Bone marrow (tissue), 2 donors: ENCODE measurements around the gene ANKRD49.
"Not testable (repeated sequence)": the region's sequence is repeated elsewhere in the genome, so short reads cannot be mapped to it uniquely, and the experiment has no call there.

ENCODE experiments used
- DNase-seq, 2 donors: peaks; one replicate each; lab custom pipeline; 2025; lab: John Stamatoyannopoulos, UW

ANKRD49 gene

GRCh38 chr11:94493281-94494125 lies at the start of gene ANKRD49, which contains the start of gene MRE11:
ANKRD49 (plus strand) TSS chr11:94493984; CDS start chr11:94496694, 2,710 bp downstream.
MRE11 (minus strand) TSS chr11:94493844; CDS start chr11:94492801, 1,043 bp downstream.
- DNase-seq: peak; percentile 84 to 94

DNA sequence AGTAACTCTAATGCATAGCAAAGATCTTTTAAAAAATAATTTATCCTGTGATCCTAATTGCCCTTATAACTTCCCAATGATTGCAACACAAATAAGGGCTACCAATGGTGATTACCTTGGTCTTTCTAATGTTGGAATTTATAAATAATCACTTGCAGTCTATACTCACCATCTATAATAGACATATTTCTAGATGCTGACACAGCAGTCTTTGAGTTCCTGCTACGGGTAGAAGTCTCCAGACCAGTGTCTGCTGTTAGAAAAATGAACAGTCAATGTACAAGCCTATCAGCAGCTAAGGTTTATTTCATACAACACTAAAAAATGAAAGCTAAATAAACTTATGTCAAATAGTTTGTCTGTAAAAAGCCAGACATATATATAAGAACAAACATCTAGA lies 48.1 kb upstream of the ANKRD49 start:
- no peak for DNase-seq

DNA sequence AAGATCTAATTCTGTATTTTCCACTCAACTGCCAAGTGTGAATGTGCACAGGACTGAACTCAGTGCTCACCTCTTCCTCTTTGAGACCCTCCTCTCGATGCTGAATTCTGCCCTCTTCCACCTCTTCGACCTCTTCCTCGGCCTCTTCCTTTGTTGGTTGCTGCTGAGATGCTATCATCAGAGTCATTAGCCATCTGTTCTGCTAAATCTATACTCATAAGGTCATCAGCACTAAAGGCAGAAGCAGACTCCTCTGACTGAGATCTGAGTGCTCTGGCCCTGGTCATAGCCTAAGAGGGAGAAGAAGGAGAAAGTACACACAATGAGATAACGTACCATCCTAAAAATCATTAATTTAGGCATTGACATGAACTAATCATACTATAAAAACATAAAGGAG lies 46.6 kb upstream of the ANKRD49 start:
- no peak for DNase-seq

- no peak for DNase-seq
Observed at GRCh38 chr11:94449029-94449428, 44.8 kb upstream of the ANKRD49 start.

DNA sequence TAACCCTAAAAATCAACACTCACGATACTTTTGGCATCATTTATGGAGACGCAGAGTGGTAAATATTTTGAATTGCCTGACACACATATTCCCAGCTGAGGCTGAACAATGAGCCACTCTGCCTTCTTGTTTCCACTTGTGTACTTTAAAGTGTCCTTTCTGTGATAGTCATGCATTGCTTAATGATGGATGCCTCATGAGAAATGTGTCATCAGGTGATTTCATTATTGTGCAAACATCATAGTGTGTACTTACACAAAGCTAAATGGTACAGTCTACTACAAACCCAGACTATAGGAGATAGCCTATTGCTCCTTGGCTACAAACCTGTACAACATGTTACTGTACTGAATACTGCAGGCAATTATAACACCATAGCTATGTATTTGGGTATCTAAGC lies 44.3 kb upstream of the ANKRD49 start:
- DNase-seq: no peak

DNA sequence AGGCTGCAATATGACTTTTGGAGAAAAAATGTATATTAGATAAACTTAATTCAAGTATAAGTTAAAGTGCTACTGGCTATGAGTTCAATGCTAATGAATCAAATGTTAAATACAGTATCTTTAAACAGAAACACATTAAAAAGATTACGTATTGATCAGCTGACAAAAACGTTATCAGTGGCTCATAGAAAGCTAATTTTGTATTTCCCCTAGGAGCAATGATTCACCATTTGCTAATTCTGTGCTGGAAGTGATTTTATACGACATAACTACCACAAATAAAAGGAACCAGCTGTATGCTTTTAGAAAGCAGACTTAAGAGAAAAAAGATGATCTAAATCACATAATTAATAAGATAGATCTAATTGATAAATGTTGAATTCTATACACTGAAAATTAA lies 43.7 kb upstream of the ANKRD49 start:
- no peak for DNase-seq

GRCh38 chr11:94452988-94453387 lies 40.8 kb upstream of the ANKRD49 start:
- DNase-seq: no peak

GRCh38 chr11:94454301-94454700 lies 39.5 kb upstream of the ANKRD49 start:
- DNase-seq: no peak

- no peak for DNase-seq
Observed at GRCh38 chr11:94455861-94456260, 37.9 kb upstream of the ANKRD49 start.

DNA sequence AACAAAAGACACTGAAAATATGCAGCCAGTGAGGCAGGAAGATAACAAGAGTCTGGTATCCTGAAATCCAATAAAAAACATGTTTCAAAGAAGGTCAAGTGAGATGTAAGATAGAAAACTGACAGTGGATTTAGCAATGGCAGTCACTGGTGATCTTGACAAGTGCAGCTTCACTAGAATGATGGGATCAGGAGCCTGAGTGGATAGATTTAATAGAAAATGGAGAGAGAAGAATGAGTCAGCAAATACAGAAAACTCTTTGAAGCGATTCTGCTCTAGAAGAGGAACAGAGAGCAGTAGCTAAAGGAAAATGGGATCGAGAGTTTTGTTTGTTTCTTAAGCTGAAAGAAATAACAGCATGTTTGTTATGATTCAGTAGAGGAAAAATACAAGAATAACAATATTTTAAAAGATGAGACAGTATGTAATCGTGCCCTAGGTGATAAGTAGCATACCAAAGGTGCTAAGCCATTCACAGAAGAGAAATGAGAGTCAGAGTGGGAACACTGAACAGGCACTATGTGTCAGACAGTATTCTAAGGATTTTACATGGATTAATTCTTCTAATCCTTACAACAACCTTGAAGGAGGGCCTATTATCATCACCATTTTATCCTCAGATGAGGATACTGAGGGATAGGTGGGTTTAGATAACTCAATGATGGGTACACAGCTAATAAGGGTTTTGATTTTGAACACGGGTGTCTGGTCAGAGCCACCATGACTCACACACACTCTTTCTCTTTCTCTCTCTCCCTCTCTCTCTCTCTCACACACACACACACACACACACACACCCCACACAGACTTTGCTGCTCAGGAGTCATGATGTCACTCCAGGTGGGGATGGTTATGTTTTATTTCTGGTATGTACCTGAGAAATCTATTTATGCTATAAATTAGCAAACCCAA lies 36.4 kb upstream of the ANKRD49 start:
- DNase-seq: no peak

- no peak for DNase-seq
Observed at GRCh38 chr11:94459576-94459975, 34.2 kb upstream of the ANKRD49 start.

DNA sequence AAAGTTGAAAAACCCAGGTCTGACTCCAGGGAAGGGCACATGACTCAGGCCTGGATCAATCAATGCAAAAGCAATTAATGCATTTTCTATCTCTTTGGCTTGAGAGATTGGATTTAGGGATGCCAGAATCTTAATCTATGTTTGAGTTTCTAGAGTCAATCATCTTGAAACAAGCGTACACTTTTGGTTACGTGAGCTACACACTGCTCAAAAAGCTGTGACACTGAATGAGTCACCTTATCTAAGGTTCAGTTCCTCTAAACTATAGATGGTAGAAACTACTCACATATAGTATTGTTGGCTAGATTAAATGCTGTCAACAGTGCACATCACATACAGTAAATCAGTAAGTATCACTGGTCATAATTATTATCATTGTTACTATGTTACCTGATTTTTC lies 24.4 kb upstream of the ANKRD49 start:
- no peak for DNase-seq

GRCh38 chr11:94472916-94473799 lies 20.6 kb upstream of the ANKRD49 start:
- DNase-seq: peak in 1 of 2 donors; percentile 85

DNA sequence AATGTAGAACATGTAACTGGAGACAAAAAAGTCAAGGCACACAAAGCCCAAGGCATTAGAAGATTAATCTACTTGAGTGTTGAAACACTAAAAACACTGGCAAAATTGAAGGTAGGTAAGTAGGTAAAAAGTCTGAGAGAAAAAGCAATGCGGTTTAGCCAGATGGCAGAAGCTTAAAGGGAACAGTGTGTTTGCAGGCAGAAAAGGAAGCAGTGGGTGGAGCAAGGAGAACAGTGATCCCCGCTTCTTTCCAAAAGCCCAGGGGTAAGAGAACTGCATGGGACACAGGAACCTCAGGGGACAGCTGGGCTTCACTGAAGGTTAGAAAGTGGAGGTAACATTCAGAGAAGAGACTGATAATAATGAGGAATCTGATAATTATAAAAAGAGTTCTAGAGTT lies 16.2 kb upstream of the ANKRD49 start:
- peak in 1 of 2 donors; percentile 37 for DNase-seq

- no peak for DNase-seq
Observed at GRCh38 chr11:94481342-94481741, 12.4 kb upstream of the ANKRD49 start.

DNA sequence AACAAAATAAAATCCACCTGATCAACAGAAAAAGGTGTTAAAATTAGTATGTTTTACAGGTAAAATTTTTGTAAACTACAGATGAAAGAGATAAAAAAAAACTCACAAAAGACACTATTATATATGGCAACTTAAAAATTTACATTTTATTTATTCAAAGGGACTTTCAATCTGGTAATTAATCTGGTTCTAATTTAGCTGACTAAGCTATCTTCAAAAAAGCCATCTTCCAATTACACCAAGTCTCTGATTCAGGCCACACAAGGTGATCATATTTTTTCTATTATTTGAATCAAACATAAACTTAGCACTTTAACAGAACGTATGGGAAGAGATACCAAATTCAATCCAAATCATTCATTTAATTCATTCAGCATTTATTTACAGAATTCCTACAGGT lies 7.7 kb upstream of the ANKRD49 start:
- no peak for DNase-seq

DNA sequence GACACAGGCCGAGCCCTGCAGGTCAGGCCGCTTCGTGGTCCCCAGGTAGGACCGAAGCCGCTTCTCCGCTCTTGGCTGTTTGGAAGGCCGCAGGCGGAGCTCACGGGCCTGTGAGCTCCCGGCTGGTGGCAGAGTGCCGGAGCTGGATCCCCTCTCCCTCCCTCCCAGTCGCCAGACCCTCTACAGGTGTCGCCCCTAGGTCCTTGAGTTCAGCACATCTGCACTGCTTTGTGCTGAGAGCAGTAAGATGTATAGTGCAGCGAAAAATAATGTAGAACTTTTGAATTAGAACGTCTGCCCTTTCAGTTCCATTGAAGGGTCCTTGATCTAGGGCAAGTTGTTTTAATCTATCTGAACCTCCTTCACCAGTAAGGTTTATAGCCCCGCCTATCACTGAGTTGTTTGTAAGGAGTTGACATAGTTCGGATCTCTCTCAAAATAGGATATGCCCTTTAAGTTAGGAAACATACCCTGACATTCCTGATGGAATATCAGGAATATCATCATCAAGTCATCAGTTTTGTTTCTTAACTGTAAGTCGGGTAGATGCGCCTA lies 419 bp downstream of the ANKRD49 start:
- no peak for DNase-seq

GRCh38 chr11:94500181-94500580 lies 6.4 kb downstream of the ANKRD49 start:
- DNase-seq: no peak

- no peak for DNase-seq
Observed at GRCh38 chr11:94501522-94501921, 7.7 kb downstream of the ANKRD49 start.

GRCh38 chr11:94504689-94505293 lies 11.0 kb downstream of the ANKRD49 start:
- DNase-seq: peak in 1 of 2 donors; percentile 61

DNA sequence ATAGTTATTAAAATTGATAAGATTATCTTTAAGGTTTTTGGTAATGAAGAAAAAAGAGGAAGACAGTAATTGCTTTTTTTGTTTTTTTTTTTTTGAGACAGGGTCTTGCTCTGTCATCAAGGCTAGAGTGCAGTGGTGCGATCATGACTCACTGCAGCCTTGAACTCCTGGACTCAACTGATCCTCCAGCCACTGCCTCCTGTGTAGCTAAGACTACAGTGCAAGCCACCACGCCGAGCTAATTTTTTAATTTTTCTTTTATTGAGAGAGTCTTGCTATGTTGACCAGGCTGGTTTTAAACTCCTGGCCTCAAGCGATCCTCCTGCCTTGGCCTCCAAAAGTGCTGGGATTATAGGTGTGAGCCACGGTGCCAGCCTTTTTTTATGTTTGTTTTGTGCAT lies 12.7 kb downstream of the ANKRD49 start:
- not testable (repeated sequence) for DNase-seq
